HG03460 (cell line): ENCODE measurements around the gene C1orf232.

ENCODE experiments used
- ATAC-seq: cut with Tn5 transposase; IDR thresholded peaks from one replicate; pipeline ENCODE4 v1.9.1; 2021; ENCODE audit not compliant: unreplicated experiment

The C1orf232 gene

DNA sequence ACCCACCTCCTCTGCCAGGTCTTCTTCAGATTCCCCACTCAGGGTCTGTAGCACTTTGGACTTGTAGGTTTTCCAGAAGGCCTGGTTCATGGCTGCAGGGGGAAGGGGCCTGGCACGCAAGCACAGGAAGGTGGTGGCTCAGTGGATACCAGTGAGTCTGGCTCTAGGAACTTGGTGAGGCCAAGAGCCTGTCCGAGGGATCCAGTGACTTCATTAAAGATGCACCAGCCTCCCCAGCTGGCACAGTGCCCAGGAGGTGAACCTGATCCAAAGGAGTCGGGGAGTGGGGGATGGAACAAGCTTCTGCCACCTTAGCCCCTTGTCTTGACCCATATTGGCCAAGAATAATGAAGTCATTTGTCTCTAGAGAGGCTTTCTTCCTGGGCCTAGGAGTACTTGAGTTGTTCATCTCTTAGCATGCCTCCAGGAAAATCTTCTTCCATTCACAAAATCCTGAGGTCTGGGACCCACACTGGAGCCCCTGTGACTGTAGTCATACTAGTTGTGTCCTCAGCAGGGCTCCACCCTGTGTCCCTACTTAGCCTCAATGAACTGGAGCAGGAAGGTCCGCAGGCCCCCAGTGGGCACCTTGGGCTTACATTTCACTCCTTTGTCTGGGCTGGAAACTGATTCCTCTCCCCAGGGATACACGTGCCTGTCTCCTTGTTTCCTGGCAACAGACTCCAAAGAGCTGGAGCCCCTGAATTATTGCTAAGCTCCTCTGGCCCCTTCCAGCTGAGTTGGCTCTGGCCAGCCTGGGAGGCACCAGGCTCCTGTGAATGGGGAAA lies at the start of gene C1orf232:
Gene C1orf232 (minus strand): TSS at position 554 of the 788 bp plus-strand sequence. CDS start 464 bp downstream, at position 90.
- ATAC-seq = no peak

DNA sequence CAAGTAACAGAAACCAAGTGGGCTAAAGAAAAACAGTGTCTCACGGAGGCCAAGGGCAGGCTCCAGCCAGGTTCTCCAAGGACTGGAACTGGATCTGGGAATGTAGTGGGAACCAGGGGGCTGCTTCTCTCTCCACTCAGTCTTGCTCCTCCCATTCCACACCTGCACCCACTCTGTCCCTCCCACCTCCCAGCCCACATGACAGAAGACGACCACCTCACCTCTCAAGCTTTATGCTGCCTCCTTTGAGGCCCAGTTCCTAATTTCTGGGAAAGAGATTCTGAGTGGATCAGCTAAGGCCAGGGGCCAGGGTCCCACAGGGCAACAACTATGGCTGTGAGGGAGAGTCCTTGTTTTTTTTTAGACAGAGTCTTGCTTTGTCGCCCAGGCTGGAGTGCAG lies 46.5 kb upstream of the C1orf232 start:
- no peak for ATAC-seq

- no peak for ATAC-seq
Measured at GRCh38 chr1:26213335-26213905, 44.7 kb upstream of the C1orf232 start.

DNA sequence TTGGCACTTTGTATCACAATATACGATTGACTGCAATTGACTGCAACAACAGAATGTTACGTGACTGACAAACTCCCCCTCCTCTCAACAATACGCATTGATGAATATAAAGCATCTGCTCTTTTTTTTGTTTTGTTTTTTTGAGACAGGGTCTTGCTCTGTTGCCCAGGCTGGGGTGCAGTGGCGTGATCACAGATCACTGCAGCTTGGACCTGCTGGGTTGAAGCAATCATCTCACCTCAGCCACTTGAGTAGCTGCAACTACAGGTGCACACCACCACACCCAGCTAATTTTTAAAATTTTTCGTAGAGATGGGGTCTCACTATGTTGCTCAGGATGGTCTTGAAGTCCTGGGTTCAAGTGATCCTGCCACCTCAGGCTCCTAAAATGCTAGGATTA lies 44.0 kb upstream of the C1orf232 start:
- ATAC-seq = no peak

- ATAC-seq = no peak
Measured at GRCh38 chr1:26210147-26210870, 41.5 kb upstream of the C1orf232 start.

DNA sequence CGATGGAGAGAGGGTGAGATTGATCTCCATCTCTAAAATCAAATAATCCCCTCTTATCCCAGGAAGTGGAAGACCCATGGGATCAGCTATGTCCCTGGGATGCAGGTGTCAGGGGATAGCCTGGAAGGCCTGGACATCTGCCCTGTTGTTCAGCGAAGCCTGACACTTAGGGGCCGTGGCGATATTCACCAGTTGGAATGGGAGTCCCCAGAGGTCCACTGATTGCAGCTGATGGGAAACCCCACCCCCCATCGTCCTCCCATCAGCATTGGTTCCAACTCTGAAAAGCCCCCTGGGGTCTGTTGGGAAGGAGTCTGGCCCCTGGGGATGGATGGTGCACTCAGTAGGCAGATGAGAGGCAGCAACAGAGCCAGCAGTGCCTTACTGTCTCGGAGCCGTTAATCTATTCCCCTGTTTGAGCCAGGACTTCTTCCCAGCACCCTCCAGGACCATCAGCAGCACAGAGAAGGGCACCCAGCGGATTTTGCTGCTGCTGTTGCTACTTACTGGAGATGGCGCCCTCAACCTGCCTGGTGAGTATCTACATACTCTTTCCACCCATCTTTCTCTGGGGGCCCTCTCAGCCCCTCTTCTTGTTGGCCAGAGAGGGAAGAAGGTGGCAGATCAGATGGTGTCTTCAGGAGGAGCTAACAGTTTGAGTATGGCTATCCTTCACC lies 35.0 kb upstream of the C1orf232 start:
- no peak for ATAC-seq

DNA sequence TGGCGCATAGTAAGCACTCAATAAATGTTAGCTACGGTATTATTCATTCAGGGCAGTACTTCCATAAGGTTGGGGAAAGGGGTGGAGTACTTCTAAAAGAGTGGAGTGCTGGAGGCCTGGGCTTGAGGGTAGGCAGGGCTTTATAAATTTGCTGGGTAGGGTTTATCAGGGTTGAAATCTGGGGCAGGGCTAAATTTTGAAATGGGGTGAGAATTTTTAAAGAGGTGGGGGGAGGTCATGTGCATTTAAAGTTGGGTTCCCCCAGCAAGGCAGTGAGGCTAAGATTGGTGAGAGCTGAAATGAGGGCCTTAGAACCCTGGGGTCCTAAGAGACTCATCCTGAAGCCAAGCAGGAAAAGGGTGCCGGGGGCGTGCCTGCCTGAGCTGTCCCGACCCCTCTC lies 31.6 kb upstream of the C1orf232 start:
- no peak for ATAC-seq

DNA sequence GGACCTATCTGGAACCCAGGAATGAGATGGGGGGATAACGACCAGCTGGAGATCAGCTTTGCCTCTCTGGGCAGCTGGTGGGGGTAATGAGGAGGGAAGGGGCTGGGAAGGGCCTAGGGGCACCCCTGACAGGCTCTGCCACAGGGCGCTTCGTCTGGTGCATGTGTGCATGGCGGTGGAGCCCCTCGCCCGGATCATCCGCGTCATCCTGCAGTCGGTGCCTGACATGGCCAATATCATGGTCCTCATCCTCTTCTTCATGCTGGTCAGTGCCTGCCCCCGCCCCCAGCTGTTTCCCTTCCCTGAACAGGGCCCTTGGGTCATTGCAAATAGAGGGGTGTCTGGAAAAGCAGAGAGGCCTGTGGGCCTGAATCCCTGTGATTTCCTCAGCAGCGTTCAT lies 29.1 kb upstream of the C1orf232 start:
- ATAC-seq = no peak

DNA sequence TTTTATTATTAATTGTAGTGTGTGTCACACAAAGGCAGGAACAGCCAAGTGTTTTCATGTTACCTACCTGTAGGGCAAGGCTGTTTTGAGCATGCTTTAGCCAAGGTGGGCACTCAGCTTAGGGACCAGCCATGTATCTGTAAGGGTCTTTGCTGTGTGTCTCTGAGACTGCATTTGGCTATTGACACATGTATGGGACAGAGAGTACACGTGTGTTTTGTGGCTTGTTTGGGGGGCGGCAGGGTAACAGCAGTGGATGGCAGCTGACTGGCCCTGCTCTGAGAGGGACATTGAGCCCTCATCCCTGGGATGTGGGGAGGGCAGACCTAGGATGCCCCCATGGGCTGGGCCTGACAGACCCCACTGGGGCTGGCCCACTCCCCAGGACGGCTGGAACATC lies 28.5 kb upstream of the C1orf232 start:
- no peak for ATAC-seq

DNA sequence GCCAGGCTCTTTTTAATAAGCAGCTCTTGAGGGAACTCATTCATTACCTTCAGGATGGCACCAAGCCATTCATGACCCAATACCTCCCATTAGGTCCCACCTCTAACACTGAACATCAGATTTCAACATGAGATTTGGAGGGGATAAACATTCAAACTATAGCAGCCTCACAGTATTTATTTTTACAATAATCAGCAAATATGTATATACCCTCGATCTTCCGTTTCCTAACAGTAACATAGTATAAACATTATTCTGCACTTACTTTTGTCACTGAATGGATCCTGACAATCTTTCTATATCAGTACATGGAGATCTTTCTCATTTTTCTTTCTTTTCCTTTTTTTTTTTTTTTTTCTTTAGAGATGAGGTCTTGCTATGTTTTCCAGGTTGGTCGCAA lies 27.0 kb upstream of the C1orf232 start:
- no peak for ATAC-seq

GRCh38 chr1:26191739-26192138 lies 23.0 kb upstream of the C1orf232 start:
- ATAC-seq = no peak

DNA sequence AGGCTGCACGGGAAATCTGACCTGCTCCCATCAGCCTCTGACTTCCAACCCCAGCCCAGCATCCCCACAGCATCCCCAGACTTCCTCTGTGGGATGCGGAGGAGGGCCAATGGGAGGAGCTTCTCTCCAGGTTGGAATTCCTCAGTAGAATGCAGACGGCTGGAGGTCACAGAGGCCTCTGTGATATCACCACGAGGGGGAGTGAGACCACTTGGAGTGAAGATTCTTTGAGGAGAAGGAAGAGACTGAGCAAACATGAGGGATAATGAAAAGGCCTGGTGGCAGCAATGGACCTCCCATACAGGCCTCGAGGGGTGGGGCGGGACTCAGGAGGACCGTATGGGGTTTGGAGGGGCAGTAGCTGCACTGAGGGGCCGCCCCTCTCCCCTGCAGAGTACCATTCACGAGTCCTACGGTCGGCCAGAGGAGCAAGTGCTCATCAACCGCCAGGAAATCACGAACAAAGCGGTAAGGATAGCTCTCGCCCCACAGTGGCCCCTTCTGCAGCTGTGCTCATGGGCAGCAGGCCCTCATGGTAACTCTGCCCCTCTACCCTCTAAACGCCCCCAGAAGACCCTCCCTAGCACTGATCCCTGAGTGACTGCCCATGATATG lies 21.7 kb upstream of the C1orf232 start, which contains the start of gene CATSPER4:
Gene CATSPER4 (plus strand): TSS at position 230 of the 615 bp plus-strand sequence. CDS start 26 bp downstream, at position 256.
- ATAC-seq = no peak

GRCh38 chr1:26189751-26190275 lies 21.1 kb upstream of the C1orf232 start:
- no peak for ATAC-seq

DNA sequence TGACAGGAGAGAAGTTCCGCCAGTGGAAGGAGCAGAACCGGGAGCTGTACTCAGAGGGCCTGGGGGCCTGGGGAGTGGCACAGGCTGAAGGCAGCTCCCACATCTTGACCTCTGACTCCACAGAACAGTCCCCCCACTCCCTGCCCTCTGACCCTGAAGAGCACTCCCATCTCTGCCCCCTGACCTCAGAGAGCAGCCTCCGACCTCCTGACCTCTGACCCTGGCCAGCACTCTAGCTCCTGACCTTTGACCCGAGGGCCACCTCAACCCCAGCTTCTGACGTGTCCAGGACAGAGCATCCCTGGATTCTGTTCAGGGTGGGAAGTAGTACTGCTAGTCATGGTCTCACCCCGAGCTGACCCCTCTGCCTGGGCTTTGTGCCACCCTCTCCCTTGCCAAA lies 20.6 kb upstream of the C1orf232 start:
- ATAC-seq = no peak

DNA sequence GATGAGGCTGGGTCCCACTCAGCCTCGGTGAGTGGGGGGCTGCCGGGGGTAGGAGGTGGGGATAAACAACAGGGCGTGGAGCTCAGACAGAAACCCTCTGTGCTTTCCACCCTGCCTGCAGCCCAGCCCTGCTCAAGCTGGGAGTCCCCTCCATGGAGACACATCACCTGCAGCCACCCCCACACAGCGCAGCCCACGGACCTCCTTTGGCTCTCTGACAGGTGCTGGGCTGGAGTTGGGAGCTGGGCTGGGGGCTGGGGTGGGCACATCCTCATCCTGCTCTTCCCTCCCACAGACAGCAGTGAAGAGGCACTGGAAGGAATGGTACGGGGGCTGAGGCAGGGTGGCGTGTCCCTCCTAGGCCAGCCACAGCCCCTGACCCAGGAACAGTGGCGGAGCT lies 19.7 kb upstream of the C1orf232 start:
- ATAC-seq = no peak

DNA sequence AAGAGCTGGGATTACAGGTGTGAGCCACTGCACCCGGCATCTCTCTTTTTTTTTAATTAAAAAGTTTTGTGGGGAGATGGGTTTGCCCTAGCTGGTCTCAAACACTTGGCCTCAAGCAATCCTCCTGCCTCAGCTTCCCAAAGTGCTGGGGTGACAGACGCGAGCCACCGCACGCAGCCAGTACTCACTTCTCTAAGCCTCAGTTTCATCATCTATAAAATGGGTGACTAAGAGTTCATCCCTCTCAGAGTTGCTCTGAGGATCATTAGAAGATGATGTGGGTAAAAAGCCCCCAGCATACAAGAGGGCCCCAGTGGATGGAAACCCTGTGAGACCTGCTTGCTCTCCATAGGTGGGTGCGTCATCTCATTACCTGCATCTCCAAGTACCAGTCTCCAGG lies 19.1 kb upstream of the C1orf232 start:
- no peak for ATAC-seq

DNA sequence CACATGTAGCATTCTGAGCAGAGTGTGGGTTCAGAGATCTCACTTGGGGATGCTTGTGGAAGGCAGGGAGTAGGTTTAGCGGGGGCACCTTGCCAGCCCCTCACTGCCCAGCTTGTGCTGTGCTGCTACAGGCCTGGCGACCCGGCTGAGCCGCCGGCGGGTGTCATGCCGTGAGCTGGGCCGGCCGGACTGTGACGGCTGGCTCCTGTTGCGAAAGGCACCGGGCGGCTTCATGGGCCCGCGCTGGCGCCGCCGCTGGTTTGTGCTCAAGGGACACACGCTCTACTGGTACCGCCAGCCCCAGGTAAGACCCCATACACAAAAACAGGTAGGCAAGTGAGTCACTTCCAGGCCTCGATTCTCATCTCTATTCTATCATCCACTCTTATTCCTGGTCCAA lies 16.1 kb upstream of the C1orf232 start:
- no peak for ATAC-seq

- ATAC-seq = no peak
Measured at GRCh38 chr1:26184086-26184485, 15.3 kb upstream of the C1orf232 start.

DNA sequence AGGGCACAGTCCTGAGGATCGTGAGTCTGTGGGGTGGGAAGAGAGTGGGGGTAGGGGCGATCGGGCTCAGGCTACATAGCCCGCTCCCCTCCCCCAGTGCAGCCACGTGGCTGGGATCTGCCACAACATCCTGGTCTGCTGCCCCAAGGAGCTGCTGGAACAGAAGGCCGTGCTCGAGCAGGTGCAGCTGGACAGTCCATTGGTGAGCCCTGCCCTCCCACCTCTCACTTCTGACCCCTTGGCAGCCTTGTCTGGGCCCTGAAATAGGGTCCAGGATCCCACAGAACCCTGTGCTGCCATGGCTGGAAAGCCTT lies 13.6 kb upstream of the C1orf232 start:
- no peak for ATAC-seq

DNA sequence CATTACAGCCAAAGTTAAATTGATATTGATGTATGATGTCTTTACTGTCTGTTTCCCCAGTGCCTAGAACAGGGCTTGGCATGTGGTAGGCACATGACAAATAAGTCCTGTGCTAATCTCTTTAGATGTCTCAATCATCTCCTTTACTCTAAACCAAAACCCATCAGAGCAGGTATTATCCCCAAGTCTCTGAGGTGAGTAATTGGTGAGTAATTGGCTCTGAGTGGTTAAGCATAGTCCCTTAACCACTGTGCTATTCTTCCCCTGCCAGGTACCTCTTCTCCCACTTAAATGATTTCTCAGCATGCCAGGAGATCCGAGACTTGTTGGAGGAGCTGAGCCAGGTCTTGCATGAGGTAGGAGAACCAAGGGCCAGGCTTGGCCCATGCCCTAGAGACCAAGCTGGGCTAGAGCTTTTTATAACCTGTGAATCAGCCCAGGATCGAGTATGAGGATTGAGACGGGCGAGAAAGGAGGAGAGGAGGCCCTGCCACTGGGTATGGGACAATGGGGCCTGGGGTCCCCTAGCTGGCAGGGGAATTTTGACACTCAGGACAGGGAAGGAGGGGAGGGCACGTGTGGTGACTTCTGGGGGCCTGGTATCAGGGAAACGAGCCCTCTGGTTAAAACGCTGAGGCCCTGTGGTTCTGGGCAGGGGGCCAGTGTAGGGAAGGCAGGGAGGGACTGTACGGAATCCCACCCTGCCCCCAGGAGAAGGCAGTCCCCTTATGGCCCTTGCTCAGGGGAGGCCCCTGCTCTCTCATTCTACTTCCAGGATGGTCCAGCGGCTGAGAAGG lies 13.0 kb upstream of the C1orf232 start:
- ATAC-seq = no peak
